Activated B cell treated with CpG ODN at 0.5 μM for 24 hours (primary cell): ENCODE measurements around the gene LCN15. TPM values are rescaled to one million over a fixed set of nuclear protein-coding genes. Genes with fewer than 3 reads are reported as not detected.
"Not testable (repeated sequence)": the region's sequence is repeated elsewhere in the genome, so short reads cannot be mapped to it uniquely, and the experiment has no call there.

Experiments used
- ATAC-seq: fragments of 200-7000 bp; cut with Tn5 transposase; one replicate; pipeline ENCODE4 v1.10.0; 2021; ENCODE audit warnings: low read depth, mild to moderate bottlenecking, moderate library complexity
- CTCF ChIA-PET: fragments of 350-600 bp; sonication (Branson Sonifier 250); formaldehyde crosslinking; loops from one replicate; lab custom pipeline; 2021; ENCODE audit warnings: antibody characterized with exemption; lab: Charles Lee
- POLR2A ChIA-PET: fragments of 350-600 bp; sonication (Branson Sonifier 250); formaldehyde crosslinking; loops from one replicate; lab custom pipeline; 2021; ENCODE audit warnings: antibody characterized with exemption; lab: Charles Lee
- DNase-seq: peaks from one replicate; pipeline ENCODE4 v3.0.0; 2022
- H3K27ac Mint-ChIP-seq: one replicate; pipeline ENCODE4 v1.8.0; 2020; ENCODE audit warnings: mixed read lengths
- H3K27me3 Mint-ChIP-seq: one replicate; pipeline ENCODE4 v1.8.0; 2021; ENCODE audit warnings: mixed read lengths
- H3K36me3 Mint-ChIP-seq: one replicate; pipeline ENCODE4 v1.8.0; 2021; ENCODE audit warnings: low read depth, mixed read lengths
- H3K4me1 Mint-ChIP-seq: one replicate; pipeline ENCODE4 v1.8.0; 2021; ENCODE audit warnings: mixed read lengths
- H3K4me3 Mint-ChIP-seq: one replicate; pipeline ENCODE4 v1.8.0; 2020; ENCODE audit warnings: mild to moderate bottlenecking, mixed read lengths
- H3K9me3 Mint-ChIP-seq: one replicate; pipeline ENCODE4 v1.8.0; 2020; ENCODE audit warnings: mixed read lengths
- CTCF ChIP-seq: fragments of 200-600 bp; IDR thresholded peaks from one replicate; pipeline ENCODE4 v1.8.0; 2022; ENCODE audit warnings: antibody characterized with exemption, mild to moderate bottlenecking
- intact Hi-C: fragments of 100-400 bp; cut with micrococcal nuclease; formaldehyde crosslinking; loops from one replicate; pipeline ENCODE4 v1.15.1; 2024
- total RNA-seq: library from RNA; stranded (reverse); gene quantifications from 2 replicates; pipeline ENCODE4 v1.2.3, GENCODE V29; 2022

Gene LCN15
- total RNA-seq, 1 donor from 2014 or later: not detected

- H3K27me3 Mint-ChIP-seq: peaks cover 3% of the 10 kb centered on the region
- ChIA-PET CTCF (interaction anchor here (0.9 kb wide), 1 partner anchor 12 kb away, joined by 3 read pairs; no protein-coding TSS in a partner anchor), POLR2A (interaction anchor here (0.6 to 1.9 kb wide), 8 partner anchors 8 to 193 kb away, joined by 3 to 7 read pairs (median 4); partner anchors contain the start of gene PAXX)
- DNase-seq (no peak), ATAC-seq (no peak)
- H3K4me3 Mint-ChIP-seq: no peak overlapping the region
- intact Hi-C loops: loop anchor here (10.0 kb wide), 1 partner anchor 756 kb away; the partner anchor contains the start of genes MRPL41 and PNPLA7
- no peak overlapping the region for H3K27ac Mint-ChIP-seq
- peaks cover 4% of the 10 kb centered on the region for H3K36me3 Mint-ChIP-seq
- no peaks in the 10 kb centered on the region for H3K9me3 Mint-ChIP-seq
- no peak for TF ChIP-seq CTCF
- H3K4me1 Mint-ChIP-seq: peaks cover 28% of the 10 kb centered on the region
Observed at GRCh38 chr9:136799079-136799853, 34.9 kb upstream of the LCN15 start.

- Mint-ChIP-seq H3K36me3 (no peaks in the 10 kb centered on the region), H3K4me1 (peaks cover 28% of the 10 kb centered on the region), H3K9me3 (no peaks in the 10 kb centered on the region), H3K4me3 (no peak overlapping the region), H3K27ac (no peak overlapping the region), H3K27me3 (peaks cover 3% of the 10 kb centered on the region)
- no peak for TF ChIP-seq CTCF
- ATAC-seq (no peak), DNase-seq (no peak)
- CTCF ChIA-PET: interaction anchor here (0.9 kb wide), 1 partner anchor 11 kb away, joined by 3 read pairs; no protein-coding TSS in a partner anchor
- POLR2A ChIA-PET: interaction anchor here (1.1 to 1.9 kb wide), 2 partner anchors 8 to 194 kb away, joined by 3 to 4 read pairs; partner anchors contain the start of gene PAXX
- intact Hi-C loops: loop anchor here (10.0 kb wide), 1 partner anchor 756 kb away; the partner anchor contains the start of genes MRPL41 and PNPLA7
Observed at GRCh38 chr9:136798708-136799078, 34.4 kb upstream of the LCN15 start.

GRCh38 chr9:136796775-136797347 is 32.5 kb upstream of the LCN15 start:
- DNase-seq, H3K4me3 Mint-ChIP-seq, H3K27ac Mint-ChIP-seq, ATAC-seq, H3K9me3 Mint-ChIP-seq, H3K36me3 Mint-ChIP-seq, CTCF ChIA-PET, H3K27me3 Mint-ChIP-seq: not testable (repeated sequence)
- H3K4me1 Mint-ChIP-seq: peaks cover 31% of the 10 kb centered on the region
- intact Hi-C loops: loop anchor here (10.0 kb wide), 1 partner anchor 758 kb away; the partner anchor contains the start of genes MRPL41 and PNPLA7
- POLR2A ChIA-PET: interaction anchor here (1.3 kb wide), 1 partner anchor 11 kb away, joined by 4 read pairs; the partner anchor contains the start of gene RABL6

GRCh38 chr9:136796238-136796774 is 32.0 kb upstream of the LCN15 start, which contains the start of gene CCDC183:
CCDC183 (plus strand) TSS chr9:136796338; CDS start chr9:136796398, 60 bp downstream.
- no peak within 1 kb of the TSS for H3K4me3 Mint-ChIP-seq
- H3K4me1 Mint-ChIP-seq: peaks cover 31% of the 10 kb centered on the region
- no peak within 1 kb of the TSS for H3K27ac Mint-ChIP-seq
- H3K36me3 Mint-ChIP-seq: peaks cover 5% of the 10 kb centered on the region
- ChIA-PET POLR2A (interaction anchor here (1.3 kb wide), 1 partner anchor 11 kb away, joined by 4 read pairs; the partner anchor contains the start of gene RABL6), CTCF (no interaction called here)
- no peak for ATAC-seq
- no peak for TF ChIP-seq CTCF
- H3K9me3 Mint-ChIP-seq: no peaks in the 10 kb centered on the region
- H3K27me3 Mint-ChIP-seq: peaks cover 3% of the 10 kb centered on the region
- intact Hi-C loops: loop anchor here (10.0 kb wide), 1 partner anchor 758 kb away; the partner anchor contains the start of genes MRPL41 and PNPLA7
- DNase-seq: no peak

- H3K27ac Mint-ChIP-seq: no peak overlapping the region
- ChIA-PET CTCF (no interaction called here), POLR2A (interaction anchor here (1.4 kb wide), 1 partner anchor 12 kb away, joined by 4 read pairs; the partner anchor contains the start of gene RABL6)
- H3K4me3 Mint-ChIP-seq: no peak overlapping the region
- TF ChIP-seq CTCF: no peak
- H3K36me3 Mint-ChIP-seq: peaks cover 5% of the 10 kb centered on the region
- peaks cover 29% of the 10 kb centered on the region for H3K4me1 Mint-ChIP-seq
- intact Hi-C loops: loop anchor here (10.0 kb wide), 1 partner anchor 760 kb away; the partner anchor contains the start of genes MRPL41 and PNPLA7
- no peak for DNase-seq
- no peaks in the 10 kb centered on the region for H3K9me3 Mint-ChIP-seq
- no peak for ATAC-seq
- peaks cover 3% of the 10 kb centered on the region for H3K27me3 Mint-ChIP-seq
Observed at GRCh38 chr9:136795000-136795348, 30.7 kb upstream of the LCN15 start.
